ENCODE results near the gene FAM221B.

FAM221B gene

GRCh38 chr9:35814841-35815543 is 13.5 kb downstream of the FAM221B start, which contains the start of gene HINT2:
Gene HINT2, minus strand, starts transcription at chr9:35815042. Its CDS starts 63 bp downstream, at chr9:35814979.
- peak; percentile 99 for DNase-seq

GRCh38 chr9:35814106-35814840 is 14.3 kb downstream of the FAM221B start:
- DNase-seq: peak; percentile 40

- no peak for DNase-seq
Observed at GRCh38 chr9:35813434-35814105, 15.0 kb downstream of the FAM221B start.

GRCh38 chr9:35812025-35812602 is 16.4 kb downstream of the FAM221B start, which contains the start of gene SPAG8:
Gene SPAG8, minus strand, starts transcription at chr9:35812262. Its CDS starts 115 bp downstream, at chr9:35812147.
- DNase-seq: peak; percentile 97

GRCh38 chr9:35811381-35812024 is 17.0 kb downstream of the FAM221B start:
- DNase-seq: no peak

GRCh38 chr9:35810122-35810521 is 18.4 kb downstream of the FAM221B start:
- no peak for DNase-seq

- no peak for DNase-seq
Observed at GRCh38 chr9:35808433-35808832, 20.1 kb downstream of the FAM221B start.

GRCh38 chr9:35806101-35806500 is 22.4 kb downstream of the FAM221B start:
- DNase-seq: no peak

GRCh38 chr9:35801328-35802128 is 27.0 kb downstream of the FAM221B start:
- DNase-seq: no peak

- DNase-seq: no peak
Observed at GRCh38 chr9:35800530-35800929, 28.0 kb downstream of the FAM221B start.

- no peak for DNase-seq
Observed at GRCh38 chr9:35798658-35799374, 29.7 kb downstream of the FAM221B start.

GRCh38 chr9:35797311-35798109 is 31.0 kb downstream of the FAM221B start:
- DNase-seq: no peak

GRCh38 chr9:35795695-35796094 is 32.8 kb downstream of the FAM221B start:
- no peak for DNase-seq

- DNase-seq: no peak
Observed at GRCh38 chr9:35793461-35793860, 35.1 kb downstream of the FAM221B start.

GRCh38 chr9:35792826-35793225 is 35.7 kb downstream of the FAM221B start:
- DNase-seq: no peak

- no peak for DNase-seq
Observed at GRCh38 chr9:35792024-35792813, 36.3 kb downstream of the FAM221B start.

GRCh38 chr9:35791297-35791921 is 37.1 kb downstream of the FAM221B start, which contains the start of gene NPR2:
Gene NPR2, plus strand, starts transcription at chr9:35791591. Its CDS starts 818 bp downstream, at chr9:35792409.
- DNase-seq: no peak

GRCh38 chr9:35790385-35791296 is 37.9 kb downstream of the FAM221B start:
- peak; percentile 25 for DNase-seq
